Activated naive CD8-positive, alpha-beta T cell treated with anti-CD3 and anti-CD28 coated beads, Interleukin-2, amount 10 ng/mL, durations not matched to agents 7 days and 5 days (primary cell): ENCODE results near the gene RBM45. TPM values are rescaled to one million over a fixed set of nuclear protein-coding genes. Genes with fewer than 3 reads are reported as not detected.

Source experiments
- ATAC-seq: fragments of 150-1000 bp; cut with Tn5 transposase; one replicate; pipeline ENCODE4 v1.10.0; 2021; ENCODE audit warnings: low read depth, moderate library complexity
- POLR2A ChIA-PET: fragments of 350-600 bp; sonication (Branson Sonifier 250); formaldehyde crosslinking; loops from one replicate; lab custom pipeline; 2021; ENCODE audit warnings: antibody characterized with exemption; lab: Charles Lee
- DNase-seq: peaks from one replicate; pipeline ENCODE4 v3.0.0; 2021
- H3K27ac Mint-ChIP-seq: one replicate; pipeline ENCODE4 v1.8.0; 2022; ENCODE audit warnings: mild to moderate bottlenecking, mixed read lengths
- H3K27me3 Mint-ChIP-seq: one replicate; pipeline ENCODE4 v1.8.0; 2022; ENCODE audit warnings: mild to moderate bottlenecking, moderate library complexity, mixed read lengths
- H3K36me3 Mint-ChIP-seq: one replicate; pipeline ENCODE4 v1.8.0; 2021; ENCODE audit warnings: mild to moderate bottlenecking, mixed read lengths
- H3K4me1 Mint-ChIP-seq: one replicate; pipeline ENCODE4 v1.8.0; 2021; ENCODE audit warnings: mixed read lengths
- H3K4me3 Mint-ChIP-seq: one replicate; pipeline ENCODE4 v1.8.0; 2022; ENCODE audit warnings: mild to moderate bottlenecking, moderate library complexity, mixed read lengths
- H3K9me3 Mint-ChIP-seq: one replicate; pipeline ENCODE4 v1.8.0; 2021; ENCODE audit warnings: mixed read lengths
- total RNA-seq, 2 experiments: library from RNA; stranded (reverse); gene quantifications; one replicate each; pipeline ENCODE4 v1.2.3, GENCODE V29; 2021

RBM45 gene, protein sequence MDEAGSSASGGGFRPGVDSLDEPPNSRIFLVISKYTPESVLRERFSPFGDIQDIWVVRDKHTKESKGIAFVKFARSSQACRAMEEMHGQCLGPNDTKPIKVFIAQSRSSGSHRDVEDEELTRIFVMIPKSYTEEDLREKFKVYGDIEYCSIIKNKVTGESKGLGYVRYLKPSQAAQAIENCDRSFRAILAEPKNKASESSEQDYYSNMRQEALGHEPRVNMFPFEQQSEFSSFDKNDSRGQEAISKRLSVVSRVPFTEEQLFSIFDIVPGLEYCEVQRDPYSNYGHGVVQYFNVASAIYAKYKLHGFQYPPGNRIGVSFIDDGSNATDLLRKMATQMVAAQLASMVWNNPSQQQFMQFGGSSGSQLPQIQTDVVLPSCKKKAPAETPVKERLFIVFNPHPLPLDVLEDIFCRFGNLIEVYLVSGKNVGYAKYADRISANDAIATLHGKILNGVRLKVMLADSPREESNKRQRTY
- 10 to 100 TPM; 15.6 to 17.4 TPM for total RNA-seq

DNA sequence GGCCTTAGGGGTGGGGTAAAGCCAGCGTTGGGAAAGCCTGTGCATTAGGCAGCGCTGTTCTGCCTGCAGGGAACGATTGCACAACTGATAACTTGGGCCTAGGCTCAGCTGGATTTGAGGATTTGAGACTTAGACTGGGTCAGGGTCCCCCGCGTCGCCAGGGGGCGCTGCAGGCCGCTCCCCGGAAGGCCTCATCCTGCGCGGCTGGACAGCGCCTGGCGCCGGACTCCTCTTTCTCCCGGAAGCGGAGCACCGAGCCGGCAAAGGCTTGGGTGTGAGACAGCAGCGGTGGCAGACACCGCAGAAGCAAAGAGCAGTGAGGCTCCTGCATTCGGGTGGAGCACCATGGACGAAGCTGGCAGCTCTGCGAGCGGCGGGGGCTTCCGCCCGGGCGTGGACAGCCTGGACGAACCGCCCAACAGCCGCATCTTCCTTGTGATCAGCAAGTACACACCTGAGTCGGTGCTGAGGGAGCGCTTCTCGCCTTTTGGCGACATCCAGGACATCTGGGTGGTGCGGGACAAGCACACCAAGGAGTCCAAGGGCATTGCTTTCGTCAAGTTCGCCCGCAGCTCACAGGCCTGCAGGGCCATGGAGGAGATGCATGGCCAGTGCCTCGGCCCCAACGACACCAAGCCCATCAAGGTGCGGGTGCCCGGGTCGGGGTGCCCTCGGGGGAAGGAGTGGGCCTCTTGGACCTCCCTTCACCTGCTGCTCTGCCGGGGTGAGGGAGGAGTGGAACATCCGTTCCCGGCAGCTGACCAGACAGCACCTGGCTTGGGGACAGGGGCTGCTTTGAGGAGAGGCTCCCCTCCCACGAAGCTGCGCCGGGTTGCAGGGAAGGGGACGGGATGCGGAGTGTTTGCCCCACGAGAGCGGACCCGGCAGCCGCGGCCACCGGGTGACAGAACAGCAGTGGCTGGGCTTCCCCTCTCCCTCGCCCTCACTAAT lies at the start of gene RBM45:
Gene RBM45 (plus strand): TSS at position 236 of the 951 bp plus-strand sequence. CDS start 110 bp downstream, at position 346.
- Mint-ChIP-seq H3K4me3 (peak within 1 kb of the TSS; percentile 90), H3K27me3 (no peaks in the 10 kb centered on the region), H3K36me3 (peaks cover 3% of the 10 kb centered on the region), H3K27ac (peak within 1 kb of the TSS; percentile 89), H3K4me1 (peaks cover 19% of the 10 kb centered on the region), H3K9me3 (no peaks in the 10 kb centered on the region)
- ATAC-seq (peak; percentile 92), DNase-seq (peak; percentile 93)
- POLR2A ChIA-PET, result interaction anchor here (0.9 to 1.2 kb wide), 2 partner anchors 13 to 302 kb away, joined by 3 to 4 read pairs; no protein-coding TSS in a partner anchor

DNA sequence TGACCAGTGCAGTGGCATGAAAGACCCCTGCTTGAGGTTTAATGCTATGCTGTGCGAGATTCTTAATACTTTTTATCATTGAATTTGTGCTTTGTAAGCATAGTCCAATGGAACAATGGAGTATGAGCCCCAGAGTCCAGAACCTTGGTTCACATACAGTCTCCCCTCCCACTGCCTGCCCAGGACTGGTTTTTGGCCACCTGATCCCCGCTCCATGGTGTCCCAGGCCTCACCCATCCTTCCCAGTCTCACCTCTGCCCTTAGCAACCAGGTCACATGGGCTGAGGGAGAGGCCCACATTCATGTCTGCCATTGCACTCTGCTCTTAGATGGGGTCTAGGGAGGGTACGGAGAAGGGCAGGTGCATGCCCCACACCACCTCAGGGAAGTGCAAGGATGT lies 45.9 kb upstream of the RBM45 start:
- no peaks in the 10 kb centered on the region for H3K9me3 Mint-ChIP-seq
- H3K27me3 Mint-ChIP-seq, result peaks cover 30% of the 10 kb centered on the region
- H3K4me3 Mint-ChIP-seq, result no peak overlapping the region
- H3K4me1 Mint-ChIP-seq, result peaks cover 2% of the 10 kb centered on the region
- no peak overlapping the region for H3K27ac Mint-ChIP-seq
- no peaks in the 10 kb centered on the region for H3K36me3 Mint-ChIP-seq
- DNase-seq (no peak), ATAC-seq (no peak)
- POLR2A ChIA-PET, result no interaction called here

DNA sequence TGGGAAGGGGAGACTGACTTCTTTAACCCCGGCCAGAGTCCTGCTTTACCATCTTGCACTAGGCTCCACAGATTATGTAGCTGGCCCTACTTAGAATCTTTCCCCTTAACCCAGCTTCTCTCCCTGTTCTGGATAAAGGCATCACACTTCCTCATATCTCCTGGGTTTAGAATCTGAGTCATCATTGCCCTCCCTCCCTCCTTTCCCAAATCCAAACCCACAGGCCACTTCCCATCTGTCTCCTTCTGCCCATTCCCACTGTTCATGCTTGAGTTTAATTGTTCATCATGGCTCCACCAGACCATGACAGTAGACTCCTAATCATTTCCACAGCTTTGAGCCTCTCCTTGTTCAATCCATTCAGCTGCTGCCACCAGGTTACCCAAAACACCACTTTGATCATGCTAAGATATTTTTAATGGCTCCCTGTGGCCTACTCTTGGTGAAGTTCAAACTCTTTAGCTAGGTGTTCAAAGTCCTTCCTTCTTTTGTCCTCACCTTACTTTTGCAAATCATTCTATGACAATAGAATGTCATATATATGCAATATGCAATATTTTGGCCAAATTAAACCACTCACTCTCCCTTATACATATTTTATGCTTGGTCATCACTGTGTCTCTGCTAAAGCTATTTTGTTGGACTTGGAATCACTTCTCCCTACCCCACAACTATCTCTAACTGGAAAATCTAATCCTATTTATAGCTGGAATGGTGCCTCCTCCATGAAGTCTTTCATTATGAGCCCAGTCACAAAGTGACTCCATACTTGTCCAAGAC lies 45.2 kb upstream of the RBM45 start:
- ATAC-seq (no peak), DNase-seq (no peak)
- H3K9me3 Mint-ChIP-seq, result no peaks in the 10 kb centered on the region
- no peaks in the 10 kb centered on the region for H3K36me3 Mint-ChIP-seq
- no peak overlapping the region for H3K27ac Mint-ChIP-seq
- peaks cover 2% of the 10 kb centered on the region for H3K4me1 Mint-ChIP-seq
- POLR2A ChIA-PET, result interaction anchor here (0.6 kb wide), 1 partner anchor 982 kb away, joined by 3 read pairs; no protein-coding TSS in a partner anchor
- peaks cover 30% of the 10 kb centered on the region for H3K27me3 Mint-ChIP-seq
- no peak overlapping the region for H3K4me3 Mint-ChIP-seq

DNA sequence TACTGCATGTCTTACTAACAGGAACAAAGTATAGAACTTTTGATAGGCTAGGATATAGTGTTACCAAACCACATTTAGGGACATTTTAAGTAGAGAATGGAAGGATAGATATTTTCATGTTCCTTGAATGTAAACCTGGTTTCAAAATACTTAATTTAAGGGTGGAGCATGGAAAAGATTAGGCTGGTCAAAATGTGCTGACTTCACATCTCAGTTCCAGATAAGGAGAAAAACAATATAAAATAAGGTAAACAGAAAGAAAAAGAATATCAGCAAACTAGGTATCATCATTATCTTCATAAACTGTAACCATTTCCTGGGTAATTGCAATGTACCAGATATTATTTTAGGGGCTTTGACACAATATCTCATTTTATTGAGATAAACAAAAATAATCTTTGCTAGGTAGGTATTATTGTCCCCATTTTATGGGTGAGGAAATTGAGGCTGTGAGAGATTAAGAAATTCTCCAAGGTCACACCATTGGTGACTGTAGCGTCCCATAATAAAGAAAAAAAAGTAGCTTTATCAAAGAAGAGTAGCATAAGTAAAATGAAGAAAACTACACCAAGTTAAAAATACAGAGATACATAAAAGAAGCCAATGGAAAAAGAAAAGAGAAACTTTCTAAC lies 43.3 kb upstream of the RBM45 start:
- Mint-ChIP-seq H3K27ac (no peak overlapping the region), H3K36me3 (no peaks in the 10 kb centered on the region), H3K4me3 (no peak overlapping the region), H3K9me3 (no peaks in the 10 kb centered on the region), H3K4me1 (peaks cover 6% of the 10 kb centered on the region), H3K27me3 (peaks cover 46% of the 10 kb centered on the region)
- DNase-seq (no peak), ATAC-seq (no peak)
- POLR2A ChIA-PET, result no interaction called here

DNA sequence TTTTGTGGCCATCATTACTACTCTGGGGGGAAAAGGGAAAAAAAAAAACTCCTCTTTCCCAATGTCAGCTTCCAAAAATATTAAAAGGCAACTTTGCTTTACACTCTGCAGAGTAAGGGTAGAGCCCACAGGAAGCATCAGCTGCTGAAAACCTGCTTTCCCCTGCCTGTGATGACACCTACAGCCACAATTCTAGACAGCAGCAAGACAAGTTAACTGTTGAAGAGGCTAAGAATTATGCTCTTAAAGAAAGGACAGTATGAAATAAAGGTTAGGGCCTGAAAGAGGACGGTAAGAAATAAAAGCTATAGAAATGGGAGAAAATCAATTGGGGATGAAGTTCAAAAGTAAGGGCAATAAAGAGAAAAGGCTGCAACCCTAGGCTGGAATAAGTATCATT lies 42.7 kb upstream of the RBM45 start:
- Mint-ChIP-seq H3K27ac (no peak overlapping the region), H3K27me3 (peaks cover 52% of the 10 kb centered on the region)
- POLR2A ChIA-PET, result no interaction called here

DNA sequence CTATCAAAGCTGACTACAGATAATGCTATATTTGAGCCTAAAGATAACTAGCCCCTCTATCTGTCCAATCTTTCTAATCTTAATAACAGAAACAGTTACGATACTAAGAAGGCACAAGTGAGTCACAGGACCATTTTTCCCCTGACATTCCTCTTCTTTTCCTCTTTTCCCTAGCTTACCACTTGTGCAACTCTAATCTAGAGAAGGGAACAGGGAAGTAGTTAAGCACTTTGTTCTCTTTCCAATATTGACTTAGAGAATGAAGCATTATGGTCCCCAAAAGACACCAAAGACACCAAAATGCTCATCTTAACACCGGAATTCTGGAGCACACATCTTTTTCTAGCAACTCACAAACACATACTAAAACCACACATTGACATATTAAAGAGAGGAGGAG lies 41.4 kb upstream of the RBM45 start:
- Mint-ChIP-seq H3K9me3 (no peaks in the 10 kb centered on the region), H3K27ac (no peak overlapping the region), H3K4me1 (peaks cover 6% of the 10 kb centered on the region), H3K36me3 (no peaks in the 10 kb centered on the region), H3K4me3 (no peak overlapping the region), H3K27me3 (peaks cover 56% of the 10 kb centered on the region)
- DNase-seq, result no peak
- ATAC-seq, result no peak
- POLR2A ChIA-PET, result no interaction called here

More for the DNA sequence above, 42.7 kb upstream of the RBM45 start:
- DNase-seq (no peak), ATAC-seq (no peak)
- Mint-ChIP-seq H3K4me3 (no peak overlapping the region), H3K4me1 (peaks cover 6% of the 10 kb centered on the region), H3K9me3 (no peaks in the 10 kb centered on the region), H3K36me3 (no peaks in the 10 kb centered on the region)

DNA sequence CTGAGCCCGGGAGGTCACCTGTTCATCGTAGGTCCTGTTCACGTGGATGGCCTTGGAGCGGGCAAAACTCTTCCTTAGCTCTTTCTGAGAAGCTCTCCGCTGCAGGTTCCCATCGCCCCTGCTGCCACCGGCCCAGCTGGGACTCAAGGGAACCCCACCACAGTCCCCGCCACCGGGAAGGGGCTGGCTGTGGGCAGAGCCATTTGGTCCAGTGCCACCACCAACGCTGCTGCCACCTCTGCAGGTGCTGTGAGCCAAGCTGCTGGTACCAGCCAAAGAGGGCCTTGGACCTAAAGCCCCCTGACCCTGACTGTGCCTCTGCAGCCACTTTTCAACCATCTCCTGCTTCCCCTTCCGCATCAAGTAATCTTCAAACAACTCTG lies 40.2 kb upstream of the RBM45 start:
- DNase-seq, result no peak
- H3K36me3 Mint-ChIP-seq, result no peaks in the 10 kb centered on the region
- ATAC-seq, result no peak
- H3K4me1 Mint-ChIP-seq, result peaks cover 6% of the 10 kb centered on the region
- H3K4me3 Mint-ChIP-seq, result peak overlapping the region; percentile 73
- H3K9me3 Mint-ChIP-seq, result no peaks in the 10 kb centered on the region
- peaks cover 62% of the 10 kb centered on the region for H3K27me3 Mint-ChIP-seq
- no peak overlapping the region for H3K27ac Mint-ChIP-seq
- POLR2A ChIA-PET, result no interaction called here

DNA sequence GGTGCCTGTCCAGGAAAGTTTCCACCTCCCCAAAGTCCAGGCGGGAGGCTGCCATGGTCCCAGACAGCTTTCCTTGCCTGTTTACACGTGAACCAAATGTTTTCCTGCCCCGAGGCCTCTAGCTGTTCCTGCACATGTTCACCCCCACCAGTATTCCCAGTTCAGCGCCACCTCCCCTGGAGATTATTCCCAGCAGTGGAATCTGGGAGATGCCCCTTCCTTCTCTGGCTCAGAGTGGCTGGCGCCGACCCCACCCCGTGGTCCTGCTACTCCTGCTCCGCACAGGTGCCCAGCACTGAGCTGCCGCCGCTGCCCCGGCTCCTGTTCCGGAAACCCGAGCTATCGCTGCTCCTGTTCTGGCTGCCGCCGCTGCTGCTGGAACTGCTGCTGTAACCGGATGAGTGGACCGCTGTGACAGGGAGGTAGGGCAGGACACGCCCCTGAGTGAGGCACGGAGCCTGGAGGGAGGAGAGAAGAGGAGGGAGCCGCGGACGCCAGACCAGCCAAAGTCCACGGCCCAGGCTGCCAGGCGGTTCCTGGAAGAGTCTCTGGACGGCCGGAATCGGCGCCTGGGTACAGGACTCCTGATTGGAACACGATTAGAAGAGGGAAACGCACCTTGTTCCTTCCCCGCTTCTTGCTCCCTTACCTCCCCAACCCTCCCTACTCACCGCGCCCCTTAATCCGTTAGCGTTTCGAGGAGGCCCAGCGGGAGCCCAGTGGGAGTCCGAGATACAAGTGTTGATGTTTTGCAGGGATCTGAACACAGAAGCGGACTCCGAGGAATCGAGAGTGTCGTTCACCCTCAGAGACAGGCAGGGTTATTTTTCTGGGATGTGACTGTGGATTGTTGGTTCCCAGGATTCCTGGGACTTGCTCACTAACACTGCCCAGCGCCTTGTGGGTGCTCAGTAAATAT lies 39.6 kb upstream of the RBM45 start, which contains the start of gene PDE11A:
Gene PDE11A (minus strand): TSS at position 395 of the 919 bp plus-strand sequence. CDS start 340 bp downstream, at position 55.
- Mint-ChIP-seq H3K9me3 (no peaks in the 10 kb centered on the region), H3K36me3 (no peaks in the 10 kb centered on the region), H3K27ac (no peak within 1 kb of the TSS), H3K27me3 (peaks cover 67% of the 10 kb centered on the region), H3K4me1 (peaks cover 6% of the 10 kb centered on the region), H3K4me3 (peak within 1 kb of the TSS; percentile 73)
- peak; percentile 60 for DNase-seq
- POLR2A ChIA-PET, result no interaction called here
- ATAC-seq, result peak; percentile 96

DNA sequence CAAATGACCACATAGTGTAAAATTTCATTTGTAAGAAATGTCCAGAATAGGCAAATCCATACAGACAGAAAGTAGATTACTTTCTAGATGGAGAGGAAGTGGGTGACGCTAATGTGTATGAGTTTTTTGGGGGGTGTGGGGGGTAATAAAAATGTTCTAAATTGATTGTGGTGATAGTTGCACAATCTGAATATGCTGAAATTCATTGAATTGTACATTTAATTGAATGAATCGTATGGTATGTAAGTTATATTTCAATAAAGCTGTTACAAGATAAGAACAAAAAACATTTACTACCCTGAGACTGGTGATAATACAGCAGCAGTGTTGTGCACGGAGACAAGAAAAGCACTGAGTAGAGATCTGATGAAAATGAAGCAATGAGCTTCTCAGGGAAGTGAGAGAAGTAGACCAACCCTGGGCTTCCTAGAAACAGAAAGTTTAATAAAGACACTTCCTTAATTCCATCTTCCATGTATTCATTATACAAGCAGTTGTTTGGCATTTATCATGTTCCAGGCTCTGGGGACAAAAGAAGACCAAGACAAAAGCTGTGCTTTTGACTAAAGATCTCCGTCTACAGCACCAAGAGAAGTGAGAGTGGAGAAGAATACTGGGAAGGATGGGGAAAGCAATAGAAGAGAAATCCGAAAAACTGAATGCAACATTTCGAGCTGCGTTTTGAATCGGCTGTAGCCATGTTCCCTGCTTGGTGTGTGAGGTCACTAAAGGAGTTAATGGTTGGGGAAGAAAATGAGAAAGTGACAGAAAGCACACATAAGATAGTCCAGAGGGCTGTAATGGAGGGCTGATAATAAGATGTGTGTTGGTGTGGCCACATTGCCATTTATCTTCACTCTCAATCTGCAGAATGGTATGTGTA lies 37.9 kb upstream of the RBM45 start:
- DNase-seq (no peak), ATAC-seq (no peak)
- POLR2A ChIA-PET, result interaction anchor here (0.6 kb wide), 1 partner anchor 377 kb away, joined by 3 read pairs; no protein-coding TSS in a partner anchor
- Mint-ChIP-seq H3K4me3 (no peak overlapping the region), H3K36me3 (no peaks in the 10 kb centered on the region), H3K9me3 (peaks cover 2% of the 10 kb centered on the region), H3K27ac (no peak overlapping the region), H3K4me1 (peaks cover 4% of the 10 kb centered on the region), H3K27me3 (peaks cover 58% of the 10 kb centered on the region)

DNA sequence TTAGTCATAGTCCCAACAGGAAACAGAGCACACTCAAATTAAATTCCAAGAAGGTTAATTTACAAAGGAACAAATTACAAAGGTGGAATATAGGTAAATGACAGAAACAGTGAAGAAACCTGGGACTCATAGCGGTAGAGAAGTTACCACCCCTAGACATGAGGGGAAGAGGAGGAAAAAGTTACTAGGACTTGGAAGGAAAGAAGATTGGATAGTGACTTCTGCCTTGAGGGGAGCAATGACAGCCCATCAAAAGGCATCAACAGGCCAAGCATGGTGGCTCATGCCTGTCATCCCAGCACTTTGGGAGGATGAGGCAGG lies 37.3 kb upstream of the RBM45 start:
- peaks cover 2% of the 10 kb centered on the region for H3K9me3 Mint-ChIP-seq
- ATAC-seq (no peak), DNase-seq (no peak)
- peaks cover 56% of the 10 kb centered on the region for H3K27me3 Mint-ChIP-seq
- POLR2A ChIA-PET, result interaction anchor here (0.6 kb wide), 1 partner anchor 377 kb away, joined by 3 read pairs; no protein-coding TSS in a partner anchor
- H3K27ac Mint-ChIP-seq, result no peak overlapping the region
- H3K4me1 Mint-ChIP-seq, result peaks cover 4% of the 10 kb centered on the region
- H3K4me3 Mint-ChIP-seq, result no peak overlapping the region
- no peaks in the 10 kb centered on the region for H3K36me3 Mint-ChIP-seq

DNA sequence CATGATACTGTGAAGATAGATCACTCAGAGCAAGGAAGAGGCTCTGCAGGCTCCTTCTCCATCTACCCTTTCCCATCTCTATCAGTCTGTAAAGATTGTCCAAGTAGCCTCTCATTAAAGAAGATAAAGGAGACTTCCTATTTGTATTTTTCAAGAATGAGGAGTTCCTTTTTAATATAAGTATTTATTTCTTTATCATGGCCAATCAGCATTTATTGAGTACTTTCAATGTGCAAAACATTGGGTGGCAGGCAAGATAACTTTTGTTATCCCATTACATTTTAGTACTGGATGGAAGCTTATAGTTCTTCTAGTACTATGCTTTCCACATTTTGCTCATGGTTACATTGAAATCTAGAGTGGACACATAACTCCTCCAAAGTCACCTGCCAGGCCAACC lies 36.1 kb upstream of the RBM45 start:
- no peaks in the 10 kb centered on the region for H3K36me3 Mint-ChIP-seq
- peaks cover 49% of the 10 kb centered on the region for H3K27me3 Mint-ChIP-seq
- POLR2A ChIA-PET, result no interaction called here
- H3K4me1 Mint-ChIP-seq, result peaks cover 4% of the 10 kb centered on the region
- H3K27ac Mint-ChIP-seq, result no peak overlapping the region
- no peak overlapping the region for H3K4me3 Mint-ChIP-seq
- peaks cover 2% of the 10 kb centered on the region for H3K9me3 Mint-ChIP-seq
- DNase-seq (no peak), ATAC-seq (no peak)
